Retinal pigment epithelial cell (primary cell): ENCODE results near the gene ARAP1.

Experiments used
- DNase-seq: peaks from one replicate; pipeline ENCODE4 v3.0.0-alpha.2; 2010; ENCODE audit warnings: low read depth
- H3K4me3 ChIP-seq: 2 replicates; pipeline ENCODE4 v1.5.1; 2011; ENCODE audit warnings: mild to moderate bottlenecking, low read length, control low read depth, moderate library complexity
- TF ChIP-seq, protein P1 (sequence below): conservative IDR thresholded peaks from 2 replicates; pipeline ENCODE4 v1.5.1; 2011; ENCODE audit warnings: low read depth, low read length, control low read depth, inconsistent platforms

The ARAP1 gene

DNA sequence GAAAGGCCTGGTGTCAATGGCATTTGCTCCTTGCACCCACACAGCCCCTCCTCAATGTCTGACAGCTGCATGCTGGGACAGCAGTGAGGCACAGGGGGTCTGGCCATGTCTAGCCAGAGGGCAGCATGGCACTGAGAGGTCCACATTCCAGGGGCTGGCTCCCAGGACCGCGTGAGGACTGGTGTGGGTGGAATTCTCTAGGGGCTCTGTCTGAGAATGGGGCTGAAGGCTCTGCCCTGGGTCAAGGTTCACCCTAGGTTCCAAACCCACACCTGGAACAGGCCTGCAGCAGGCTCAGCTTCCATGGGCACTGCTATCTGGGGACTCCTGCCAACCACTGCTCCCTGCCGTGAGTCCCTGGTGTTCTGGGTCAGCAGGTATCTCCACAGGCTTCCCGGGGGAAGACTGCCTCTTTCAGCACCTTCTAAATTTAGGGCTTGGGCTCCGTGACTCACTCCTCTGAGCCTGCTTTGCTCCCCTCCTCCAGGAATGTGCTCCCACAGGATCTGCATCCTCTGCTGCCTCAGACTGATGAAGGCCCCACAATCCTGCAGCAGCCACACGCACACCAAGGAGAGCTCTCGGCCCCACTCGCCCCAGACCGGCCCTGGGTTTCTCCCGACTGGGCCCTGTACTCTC, 37.4 kb upstream of the ARAP1 start:
- no peak for DNase-seq
- TF ChIP-seq, protein P1, sequence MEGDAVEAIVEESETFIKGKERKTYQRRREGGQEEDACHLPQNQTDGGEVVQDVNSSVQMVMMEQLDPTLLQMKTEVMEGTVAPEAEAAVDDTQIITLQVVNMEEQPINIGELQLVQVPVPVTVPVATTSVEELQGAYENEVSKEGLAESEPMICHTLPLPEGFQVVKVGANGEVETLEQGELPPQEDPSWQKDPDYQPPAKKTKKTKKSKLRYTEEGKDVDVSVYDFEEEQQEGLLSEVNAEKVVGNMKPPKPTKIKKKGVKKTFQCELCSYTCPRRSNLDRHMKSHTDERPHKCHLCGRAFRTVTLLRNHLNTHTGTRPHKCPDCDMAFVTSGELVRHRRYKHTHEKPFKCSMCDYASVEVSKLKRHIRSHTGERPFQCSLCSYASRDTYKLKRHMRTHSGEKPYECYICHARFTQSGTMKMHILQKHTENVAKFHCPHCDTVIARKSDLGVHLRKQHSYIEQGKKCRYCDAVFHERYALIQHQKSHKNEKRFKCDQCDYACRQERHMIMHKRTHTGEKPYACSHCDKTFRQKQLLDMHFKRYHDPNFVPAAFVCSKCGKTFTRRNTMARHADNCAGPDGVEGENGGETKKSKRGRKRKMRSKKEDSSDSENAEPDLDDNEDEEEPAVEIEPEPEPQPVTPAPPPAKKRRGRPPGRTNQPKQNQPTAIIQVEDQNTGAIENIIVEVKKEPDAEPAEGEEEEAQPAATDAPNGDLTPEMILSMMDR, result no peak
- no peak overlapping the region for H3K4me3 ChIP-seq

GRCh38 chr11:72788241-72788640, 36.0 kb upstream of the ARAP1 start:
- no peak overlapping the region for H3K4me3 ChIP-seq
- TF ChIP-seq, protein P1, result no peak
- no peak for DNase-seq

GRCh38 chr11:72787216-72788104, 35.3 kb upstream of the ARAP1 start:
- no peak for DNase-seq
- no peak overlapping the region for H3K4me3 ChIP-seq
- TF ChIP-seq, protein P1, result no peak

DNA sequence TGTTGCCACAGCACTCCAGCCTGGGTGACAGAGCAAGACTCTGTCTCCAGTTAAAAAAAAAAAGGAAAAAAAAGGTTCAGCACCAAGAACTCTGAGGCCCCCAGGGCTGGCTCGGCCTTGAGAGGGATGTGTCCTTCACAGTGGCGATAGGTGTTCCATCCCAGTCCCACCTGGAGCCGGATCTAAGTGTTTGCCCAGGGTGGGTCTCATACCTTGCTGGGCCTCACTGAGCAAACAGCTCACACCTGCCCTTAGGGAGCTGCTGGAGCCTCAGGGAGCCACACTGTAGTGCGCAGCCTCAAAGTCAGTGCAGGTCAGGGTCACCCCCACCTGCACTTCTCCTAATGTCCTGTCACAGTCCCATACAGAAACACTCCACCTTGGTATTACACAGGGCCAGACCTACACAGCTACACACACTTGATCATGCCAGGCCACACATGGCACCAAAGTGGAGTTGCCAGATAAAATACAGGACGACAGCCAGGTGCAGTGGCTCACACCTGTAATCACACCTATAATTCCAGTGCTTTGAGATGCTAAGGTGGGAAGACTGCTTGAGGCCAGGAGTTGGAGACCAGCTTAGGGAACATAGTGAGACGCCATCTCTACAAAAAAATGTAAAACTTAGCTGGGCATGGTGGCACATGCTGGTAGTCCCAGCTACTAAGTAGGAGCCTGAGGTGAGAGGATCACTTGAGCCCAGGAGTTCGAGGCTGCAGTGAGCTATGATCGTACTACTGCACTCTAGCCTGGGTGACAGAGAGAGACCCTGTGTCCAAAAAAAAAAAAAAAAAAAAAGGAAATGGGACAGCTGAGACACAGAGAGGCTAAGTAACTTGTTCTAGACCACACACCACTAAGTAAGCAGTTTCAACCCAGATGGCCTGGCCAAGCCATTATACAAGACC, 34.4 kb upstream of the ARAP1 start:
- no peak overlapping the region for H3K4me3 ChIP-seq
- no peak for DNase-seq
- TF ChIP-seq, protein P1, result no peak

GRCh38 chr11:72784662-72785061, 32.5 kb upstream of the ARAP1 start:
- TF ChIP-seq, protein P1, result no peak
- H3K4me3 ChIP-seq, result no peak overlapping the region
- no peak for DNase-seq

- TF ChIP-seq, protein P1, result no peak
- DNase-seq, result no peak
- H3K4me3 ChIP-seq, result no peak overlapping the region
These were observed 31.1 kb upstream of the ARAP1 start for GRCh38 chr11:72783144-72783905.
